Measurements from ENCODE around the gene EXO1. TPM values are rescaled to one million over a fixed set of nuclear protein-coding genes. Genes with fewer than 3 reads are reported as not detected.

EXO1 gene
- total RNA-seq, 1 experiment from 2014 or later, result 26.3 TPM

DNA sequence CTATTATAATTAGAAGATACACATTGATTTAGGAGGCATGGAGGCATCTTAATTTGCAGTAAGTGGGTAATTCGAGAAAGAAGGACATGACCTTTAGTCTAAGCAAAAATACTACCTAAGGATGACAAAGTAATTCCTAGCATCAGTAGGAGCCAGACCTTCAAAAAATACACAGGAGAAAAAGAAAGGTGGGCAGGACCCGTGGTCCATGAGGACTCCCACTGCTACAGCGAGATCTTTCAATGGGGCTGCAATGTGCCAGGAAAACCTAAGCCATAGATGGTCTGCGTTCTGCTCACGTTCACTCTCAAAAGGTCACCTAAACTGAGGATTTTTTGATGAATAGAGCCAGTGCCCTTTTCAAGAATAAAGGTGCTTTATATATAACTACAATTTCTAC, 10.6 kb upstream of the EXO1 start:
- ATAC-seq (no peak), DNase-seq (ENCODE audit: low read depth, low spot score) (no peak)
- Histone ChIP-seq H3K9me3 (ENCODE audit: control insufficient read depth, insufficient read depth, low read depth, low read length) (no peaks in the 10 kb centered on the region), H3K27me3 (ENCODE audit: control insufficient read depth, insufficient read depth, low read length) (no peaks in the 10 kb centered on the region), H3K27ac (ENCODE audit: low read length) (no peak overlapping the region), H3K4me1 (ENCODE audit: control insufficient read depth, insufficient read depth, low read length) (no peaks in the 10 kb centered on the region), H3K36me3 (ENCODE audit: control insufficient read depth, insufficient read depth, low read length) (no peaks in the 10 kb centered on the region), H3K4me3 (ENCODE audit: low read depth in 2 of 2, low read length in 2 of 2) (no peak overlapping the region)
- intact Hi-C loops (cut with micrococcal nuclease; ENCODE audit: unreplicated experiment), result no loop called here
- in situ Hi-C loops (cut with HindIII; ENCODE audit: low pct_unique_long_range_greater_than_20kb, low sequenced_read_pairs), result no loop called here
- TF ChIP-seq CTCF (IDR thresholded peaks at IDR 0.05) (no peak), SIN3A (IDR thresholded peaks at IDR 0.05; ENCODE audit: borderline replicate concordance, insufficient read depth, low read depth, low read length) (no peak), TCF7L2 (IDR thresholded peaks at IDR 0.05; ENCODE audit: low read depth, low read length) (no peak), POLR2AphosphoS5 (IDR thresholded peaks at IDR 0.05; ENCODE audit: low read depth, low read length) (no peak)
- TF ChIP-seq, protein P1, sequence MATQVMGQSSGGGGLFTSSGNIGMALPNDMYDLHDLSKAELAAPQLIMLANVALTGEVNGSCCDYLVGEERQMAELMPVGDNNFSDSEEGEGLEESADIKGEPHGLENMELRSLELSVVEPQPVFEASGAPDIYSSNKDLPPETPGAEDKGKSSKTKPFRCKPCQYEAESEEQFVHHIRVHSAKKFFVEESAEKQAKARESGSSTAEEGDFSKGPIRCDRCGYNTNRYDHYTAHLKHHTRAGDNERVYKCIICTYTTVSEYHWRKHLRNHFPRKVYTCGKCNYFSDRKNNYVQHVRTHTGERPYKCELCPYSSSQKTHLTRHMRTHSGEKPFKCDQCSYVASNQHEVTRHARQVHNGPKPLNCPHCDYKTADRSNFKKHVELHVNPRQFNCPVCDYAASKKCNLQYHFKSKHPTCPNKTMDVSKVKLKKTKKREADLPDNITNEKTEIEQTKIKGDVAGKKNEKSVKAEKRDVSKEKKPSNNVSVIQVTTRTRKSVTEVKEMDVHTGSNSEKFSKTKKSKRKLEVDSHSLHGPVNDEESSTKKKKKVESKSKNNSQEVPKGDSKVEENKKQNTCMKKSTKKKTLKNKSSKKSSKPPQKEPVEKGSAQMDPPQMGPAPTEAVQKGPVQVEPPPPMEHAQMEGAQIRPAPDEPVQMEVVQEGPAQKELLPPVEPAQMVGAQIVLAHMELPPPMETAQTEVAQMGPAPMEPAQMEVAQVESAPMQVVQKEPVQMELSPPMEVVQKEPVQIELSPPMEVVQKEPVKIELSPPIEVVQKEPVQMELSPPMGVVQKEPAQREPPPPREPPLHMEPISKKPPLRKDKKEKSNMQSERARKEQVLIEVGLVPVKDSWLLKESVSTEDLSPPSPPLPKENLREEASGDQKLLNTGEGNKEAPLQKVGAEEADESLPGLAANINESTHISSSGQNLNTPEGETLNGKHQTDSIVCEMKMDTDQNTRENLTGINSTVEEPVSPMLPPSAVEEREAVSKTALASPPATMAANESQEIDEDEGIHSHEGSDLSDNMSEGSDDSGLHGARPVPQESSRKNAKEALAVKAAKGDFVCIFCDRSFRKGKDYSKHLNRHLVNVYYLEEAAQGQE (IDR thresholded peaks at IDR 0.05; ENCODE audit: insufficient read depth in 1 of 2, low read depth in 2 of 2, low read length in 1 of 2), result no peak
- ChIA-PET POLR2A (no interaction called here), CTCF (no interaction called here)
- no TSS peak for BruUV-seq (replicated peaks)

DNA sequence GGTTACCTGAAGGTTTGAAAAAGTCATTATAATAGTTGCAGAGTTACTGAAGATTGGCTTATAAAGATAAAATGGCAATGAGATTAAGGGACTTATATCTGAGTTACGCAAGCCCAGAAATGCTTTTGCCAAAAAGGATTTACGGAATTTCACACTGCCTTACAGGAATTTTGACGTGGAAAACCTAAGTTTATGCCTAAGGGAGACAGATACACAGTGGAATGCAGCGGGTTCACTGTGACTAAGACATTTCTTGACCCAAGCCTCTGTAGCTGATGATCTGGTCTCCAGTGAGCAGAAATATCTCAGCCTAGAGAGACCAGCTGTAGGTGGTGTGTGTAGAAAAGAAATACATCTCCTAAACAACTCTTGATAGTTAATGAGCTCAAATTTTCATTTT, 10.1 kb upstream of the EXO1 start:
- in situ Hi-C loops (cut with HindIII; ENCODE audit: low pct_unique_long_range_greater_than_20kb, low sequenced_read_pairs) (no loop called here), intact Hi-C loops (cut with micrococcal nuclease; ENCODE audit: unreplicated experiment) (no loop called here)
- no TSS peak for BruUV-seq (replicated peaks)
- CTCF ChIA-PET, result interaction anchor here (0.7 kb wide), 1 partner anchor 334 kb away, joined by 3 read pairs; no protein-coding TSS in a partner anchor
- TF ChIP-seq TCF7L2 (IDR thresholded peaks at IDR 0.05; ENCODE audit: low read depth, low read length) (no peak), POLR2AphosphoS5 (IDR thresholded peaks at IDR 0.05; ENCODE audit: low read depth, low read length) (no peak)
- TF ChIP-seq, protein P1 (IDR thresholded peaks at IDR 0.05; ENCODE audit: insufficient read depth in 1 of 2, low read depth in 2 of 2, low read length in 1 of 2), result no peak
- Histone ChIP-seq H3K4me3 (ENCODE audit: low read depth in 2 of 2, low read length in 2 of 2) (no peak overlapping the region), H3K27ac (ENCODE audit: low read length) (no peak overlapping the region), H3K4me1 (ENCODE audit: control insufficient read depth, insufficient read depth, low read length) (no peaks in the 10 kb centered on the region), H3K36me3 (ENCODE audit: control insufficient read depth, insufficient read depth, low read length) (no peaks in the 10 kb centered on the region), H3K9me3 (ENCODE audit: control insufficient read depth, insufficient read depth, low read depth, low read length) (no peaks in the 10 kb centered on the region), H3K27me3 (ENCODE audit: control insufficient read depth, insufficient read depth, low read length) (no peaks in the 10 kb centered on the region)
- no peak for ATAC-seq
- POLR2A ChIA-PET, result no interaction called here
- no peak for DNase-seq (ENCODE audit: low read depth, low spot score)
